GM10266 (cell line): Measurements from ENCODE around the gene PICK1.

Experiments used
- DNase-seq: peaks from one replicate; pipeline ENCODE4 v3.0.0; 2012; ENCODE audit errors: extremely low spot score
- TF ChIP-seq, protein P1 (sequence below): IDR thresholded peaks from 2 replicates; pipeline ENCODE4 v1.5.1; 2012; ENCODE audit warnings: mild to moderate bottlenecking, low read depth; ENCODE audit not compliant: control insufficient read depth, insufficient read depth; ENCODE audit errors: missing control alignments

The PICK1 gene

DNA sequence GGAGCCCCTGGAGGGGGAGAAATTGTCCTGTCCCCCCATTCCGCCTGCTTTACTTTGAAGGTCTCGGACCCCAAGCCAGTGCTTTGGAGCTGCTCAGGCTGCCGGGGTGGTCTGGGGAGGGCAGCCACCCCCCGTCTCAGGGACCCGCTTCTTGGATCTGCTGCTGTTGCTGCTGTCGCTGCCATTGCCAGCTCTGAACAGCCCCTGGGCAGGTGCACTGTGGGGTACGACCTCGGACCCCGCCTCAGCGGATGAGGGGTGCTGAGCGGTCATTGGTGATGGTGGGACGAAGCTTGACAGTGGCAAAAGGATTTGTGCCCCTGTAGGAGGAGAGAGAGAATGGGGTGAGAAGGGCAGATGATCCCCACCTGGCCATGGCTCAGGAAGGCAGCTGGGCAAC lies 27.9 kb downstream of the PICK1 start:
- no peak for DNase-seq
- TF ChIP-seq, protein P1, sequence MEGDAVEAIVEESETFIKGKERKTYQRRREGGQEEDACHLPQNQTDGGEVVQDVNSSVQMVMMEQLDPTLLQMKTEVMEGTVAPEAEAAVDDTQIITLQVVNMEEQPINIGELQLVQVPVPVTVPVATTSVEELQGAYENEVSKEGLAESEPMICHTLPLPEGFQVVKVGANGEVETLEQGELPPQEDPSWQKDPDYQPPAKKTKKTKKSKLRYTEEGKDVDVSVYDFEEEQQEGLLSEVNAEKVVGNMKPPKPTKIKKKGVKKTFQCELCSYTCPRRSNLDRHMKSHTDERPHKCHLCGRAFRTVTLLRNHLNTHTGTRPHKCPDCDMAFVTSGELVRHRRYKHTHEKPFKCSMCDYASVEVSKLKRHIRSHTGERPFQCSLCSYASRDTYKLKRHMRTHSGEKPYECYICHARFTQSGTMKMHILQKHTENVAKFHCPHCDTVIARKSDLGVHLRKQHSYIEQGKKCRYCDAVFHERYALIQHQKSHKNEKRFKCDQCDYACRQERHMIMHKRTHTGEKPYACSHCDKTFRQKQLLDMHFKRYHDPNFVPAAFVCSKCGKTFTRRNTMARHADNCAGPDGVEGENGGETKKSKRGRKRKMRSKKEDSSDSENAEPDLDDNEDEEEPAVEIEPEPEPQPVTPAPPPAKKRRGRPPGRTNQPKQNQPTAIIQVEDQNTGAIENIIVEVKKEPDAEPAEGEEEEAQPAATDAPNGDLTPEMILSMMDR: no peak

DNA sequence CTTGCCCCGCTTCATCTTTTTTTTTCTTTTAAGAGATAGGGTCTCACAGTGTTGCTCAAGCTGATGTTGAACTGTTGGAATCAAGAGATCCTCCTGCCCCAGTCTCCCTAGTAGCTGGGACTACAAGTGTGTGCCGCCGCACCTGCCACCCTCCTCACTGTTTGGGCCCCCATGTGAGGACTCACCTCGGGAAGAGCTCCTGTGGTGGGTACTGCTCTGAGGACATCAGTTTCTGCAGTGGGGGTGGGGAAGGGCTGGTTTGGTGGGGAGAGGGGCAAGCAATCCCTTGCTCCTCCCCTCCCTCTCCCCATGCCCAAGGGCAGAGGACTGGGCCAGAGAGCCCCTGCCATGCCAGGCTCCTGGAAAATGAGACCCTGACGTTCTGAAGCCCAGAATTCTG lies 28.3 kb downstream of the PICK1 start:
- no peak for DNase-seq
- TF ChIP-seq, protein P1: no peak

DNA sequence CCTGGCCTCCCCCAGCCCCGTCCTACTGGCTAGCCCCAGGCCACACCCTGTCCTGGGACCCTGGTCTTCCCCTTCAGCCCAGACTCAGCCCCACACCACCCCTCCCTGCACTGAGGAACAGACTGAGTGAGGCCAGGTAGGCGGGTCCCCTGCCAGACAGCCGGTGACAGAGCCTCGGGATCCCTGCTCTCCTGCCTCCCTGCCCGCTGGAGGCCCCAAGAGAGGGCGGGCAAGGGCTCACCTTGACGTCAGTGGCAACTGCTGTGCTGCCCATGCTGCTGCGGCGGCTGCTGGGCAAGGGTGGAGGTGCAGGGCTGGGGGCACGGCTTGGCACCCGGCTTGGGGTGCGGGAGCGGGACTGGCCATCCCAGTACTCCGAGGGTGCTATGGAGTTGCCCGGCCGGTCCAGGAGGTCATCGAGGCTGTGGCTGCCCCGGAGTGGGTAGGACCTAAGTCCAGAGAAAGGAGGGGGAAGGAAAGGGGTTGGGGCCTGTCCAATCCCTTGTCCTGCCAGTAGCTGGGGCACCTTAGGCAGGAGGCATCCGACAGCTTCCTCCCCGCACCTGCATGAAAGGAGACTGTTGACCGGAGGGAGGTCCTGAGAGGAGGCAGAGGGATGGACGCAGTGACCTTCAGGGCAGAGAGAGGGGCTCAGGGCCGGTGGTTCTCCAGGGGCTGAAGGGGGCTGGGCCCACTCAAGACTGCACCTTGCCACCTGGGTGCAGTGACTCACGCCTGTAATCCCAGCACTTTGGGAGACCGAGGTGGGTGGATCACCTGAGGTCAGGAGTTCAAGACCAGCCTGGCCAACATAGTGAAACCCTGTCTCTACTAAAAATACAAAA lies 29.0 kb downstream of the PICK1 start:
- TF ChIP-seq, protein P1: no peak

DNA sequence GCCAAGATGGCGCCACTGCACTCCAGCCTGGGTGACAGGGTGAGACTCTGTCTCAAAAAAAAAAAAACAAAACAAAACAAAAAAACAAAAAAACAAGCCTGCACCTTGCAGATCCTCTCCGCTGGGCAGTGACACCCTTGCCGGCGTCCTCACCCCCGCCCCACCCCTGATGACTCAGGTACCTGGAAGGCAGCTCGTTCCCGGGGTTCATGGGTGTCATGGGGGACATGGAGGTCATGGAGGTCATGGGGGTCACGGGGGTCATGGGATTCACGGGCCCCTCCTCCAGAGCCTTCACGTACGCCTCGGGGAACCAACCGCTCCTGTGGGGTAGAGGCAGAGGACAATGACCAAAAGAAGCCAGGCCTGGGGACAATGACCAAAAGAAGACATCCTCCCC lies 29.7 kb downstream of the PICK1 start:
- TF ChIP-seq, protein P1: no peak
- DNase-seq: no peak

More for the DNA sequence above, 29.0 kb downstream of the PICK1 start:
- no peak for DNase-seq

DNA sequence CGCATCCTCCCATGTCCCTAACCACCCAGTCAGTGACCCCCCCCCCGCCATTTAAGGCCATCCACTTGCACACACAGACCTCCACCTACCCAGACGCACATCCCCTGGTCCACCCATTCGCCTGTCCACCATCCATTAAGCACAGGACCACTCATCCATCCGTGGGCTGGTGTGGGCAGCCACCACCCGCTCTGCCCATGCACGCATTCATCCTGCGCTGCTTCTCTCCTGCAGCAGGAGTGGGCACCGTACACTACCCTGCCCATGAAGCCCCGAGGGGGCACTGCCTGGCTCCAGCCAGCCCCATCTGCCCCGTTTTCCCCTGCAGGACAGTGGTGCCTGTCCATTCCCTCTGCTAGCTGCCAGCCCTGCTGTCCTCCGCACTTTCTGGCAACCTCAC lies 30.7 kb downstream of the PICK1 start:
- TF ChIP-seq, protein P1: no peak
- DNase-seq: no peak

DNA sequence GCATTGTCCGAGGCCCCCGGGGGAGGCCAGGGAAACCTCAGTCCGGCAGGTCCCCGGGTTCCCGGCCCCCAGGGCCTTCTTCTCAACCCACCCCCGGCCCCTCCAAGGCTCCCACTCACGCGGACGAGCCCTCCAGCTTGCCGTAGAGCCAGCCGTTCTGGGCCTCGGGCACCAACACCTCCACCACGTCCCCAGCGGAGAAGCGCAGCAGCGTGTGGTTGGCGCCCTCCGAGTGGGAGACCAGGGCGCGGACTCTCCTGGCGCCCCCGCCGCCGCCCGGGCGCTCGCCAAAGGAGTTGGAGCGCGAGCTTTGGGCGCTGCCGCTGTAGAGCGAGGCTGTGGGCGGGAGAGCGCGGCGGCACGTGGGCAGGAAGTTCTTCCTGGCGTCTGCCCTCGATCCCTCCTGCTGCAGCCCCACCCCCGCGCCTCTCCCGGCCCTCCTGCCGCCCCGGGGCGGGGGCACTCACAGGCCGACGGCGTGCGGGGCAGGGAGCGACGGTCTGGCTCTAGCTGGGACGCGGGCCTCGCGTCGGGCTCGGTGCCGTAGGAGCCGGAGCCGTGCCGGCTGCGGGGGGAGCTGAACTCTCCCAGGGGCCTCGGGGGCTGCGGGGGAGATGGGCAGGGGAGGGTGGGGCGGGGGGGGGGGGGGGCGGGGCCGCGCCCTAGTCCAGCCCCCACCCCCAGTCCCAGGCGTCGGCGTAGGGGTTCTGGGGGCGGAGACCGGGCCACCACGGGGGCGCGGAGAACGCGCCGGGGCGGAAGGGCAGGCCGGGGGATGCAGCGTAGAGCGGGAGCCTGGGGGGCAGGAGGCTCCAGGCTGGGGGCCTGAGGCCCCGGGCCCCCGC lies 31.6 kb downstream of the PICK1 start:
- TF ChIP-seq, protein P1: no peak
- no peak for DNase-seq
